Activated naive CD8-positive, alpha-beta T cell treated with anti-CD3 and anti-CD28 coated beads for 36 hours (primary cell): Measurements from ENCODE around the gene GFER. TPM values are rescaled to one million over a fixed set of nuclear protein-coding genes. Genes with fewer than 3 reads are reported as not detected.
"Not testable (repeated sequence)": the region's sequence is repeated elsewhere in the genome, so short reads cannot be mapped to it uniquely, and the experiment has no call there.

Experiments
- DNase-seq: peaks from one replicate; pipeline ENCODE4 v3.0.0; 2021
- H3K27ac Mint-ChIP-seq: one replicate; pipeline ENCODE4 v1.8.0; 2022; ENCODE audit warnings: mild to moderate bottlenecking, moderate library complexity, mixed read lengths
- H3K27me3 Mint-ChIP-seq: one replicate; pipeline ENCODE4 v1.8.0; 2022; ENCODE audit warnings: mild to moderate bottlenecking, mixed read lengths
- H3K36me3 Mint-ChIP-seq: one replicate; pipeline ENCODE4 v1.8.0; 2021; ENCODE audit warnings: mild to moderate bottlenecking, mixed read lengths
- H3K4me1 Mint-ChIP-seq: one replicate; pipeline ENCODE4 v1.8.0; 2021; ENCODE audit warnings: mixed read lengths
- H3K4me3 Mint-ChIP-seq: one replicate; pipeline ENCODE4 v1.8.0; 2022; ENCODE audit warnings: mild to moderate bottlenecking, moderate library complexity, mixed read lengths
- H3K9me3 Mint-ChIP-seq: one replicate; pipeline ENCODE4 v1.8.0; 2022; ENCODE audit warnings: mixed read lengths
- total RNA-seq, 2 experiments: library from RNA; stranded (reverse); gene quantifications; one replicate each; pipeline ENCODE4 v1.2.3, GENCODE V29; 2021

The GFER gene
- 10 to 100 TPM; 27.3 to 29.5 TPM for total RNA-seq

- Mint-ChIP-seq H3K4me3 (peak within 1 kb of the TSS; percentile 84), H3K27ac (peak within 1 kb of the TSS; percentile 12), H3K36me3 (peaks cover 12% of the 10 kb centered on the region), H3K27me3 (peaks cover 43% of the 10 kb centered on the region), H3K9me3 (no peaks in the 10 kb centered on the region), H3K4me1 (peaks cover 20% of the 10 kb centered on the region)
- peak; percentile 85 for DNase-seq
Measured at GRCh38 chr16:1983544-1984346, at the start of gene GFER. Gene GFER (plus strand): TSS chr16:1984193. CDS start chr16:1984219, 26 bp downstream.

GRCh38 chr16:1936945-1937479 lies 47.0 kb upstream of the GFER start:
- H3K4me1 Mint-ChIP-seq: peaks cover 4% of the 10 kb centered on the region
- H3K27me3 Mint-ChIP-seq: no peaks in the 10 kb centered on the region
- H3K27ac Mint-ChIP-seq: no peak overlapping the region
- H3K9me3 Mint-ChIP-seq: no peaks in the 10 kb centered on the region
- peaks cover 4% of the 10 kb centered on the region for H3K36me3 Mint-ChIP-seq
- no peak for DNase-seq
- no peak overlapping the region for H3K4me3 Mint-ChIP-seq

GRCh38 chr16:1938316-1938715 lies 45.7 kb upstream of the GFER start:
- Mint-ChIP-seq H3K4me3 (no peak overlapping the region), H3K4me1 (peaks cover 7% of the 10 kb centered on the region), H3K36me3 (peaks cover 4% of the 10 kb centered on the region), H3K27me3 (no peaks in the 10 kb centered on the region), H3K27ac (no peak overlapping the region), H3K9me3 (no peaks in the 10 kb centered on the region)
- no peak for DNase-seq

GRCh38 chr16:1938910-1939309 lies 45.1 kb upstream of the GFER start:
- peaks cover 4% of the 10 kb centered on the region for H3K36me3 Mint-ChIP-seq
- H3K27me3 Mint-ChIP-seq: no peaks in the 10 kb centered on the region
- H3K27ac Mint-ChIP-seq: no peak overlapping the region
- no peaks in the 10 kb centered on the region for H3K9me3 Mint-ChIP-seq
- no peak overlapping the region for H3K4me3 Mint-ChIP-seq
- no peak for DNase-seq
- H3K4me1 Mint-ChIP-seq: peaks cover 10% of the 10 kb centered on the region

- H3K9me3 Mint-ChIP-seq, H3K27me3 Mint-ChIP-seq, H3K36me3 Mint-ChIP-seq, DNase-seq, H3K27ac Mint-ChIP-seq, H3K4me3 Mint-ChIP-seq: not testable (repeated sequence)
- H3K4me1 Mint-ChIP-seq: peaks cover 17% of the 10 kb centered on the region
Measured at GRCh38 chr16:1939833-1940232, 44.2 kb upstream of the GFER start.

- Mint-ChIP-seq H3K4me1 (peaks cover 17% of the 10 kb centered on the region), H3K36me3 (peaks cover 4% of the 10 kb centered on the region), H3K9me3 (no peaks in the 10 kb centered on the region), H3K27me3 (no peaks in the 10 kb centered on the region), H3K27ac (no peak overlapping the region), H3K4me3 (no peak overlapping the region)
- DNase-seq: no peak
Measured at GRCh38 chr16:1940273-1941161, 43.5 kb upstream of the GFER start.

GRCh38 chr16:1941162-1942046 lies 42.6 kb upstream of the GFER start:
- Mint-ChIP-seq H3K27ac (no peak overlapping the region), H3K4me1 (peaks cover 17% of the 10 kb centered on the region), H3K9me3 (no peaks in the 10 kb centered on the region), H3K36me3 (peaks cover 4% of the 10 kb centered on the region), H3K27me3 (no peaks in the 10 kb centered on the region), H3K4me3 (peak overlapping the region; percentile 86)
- DNase-seq: no peak

GRCh38 chr16:1942047-1942809 lies 41.8 kb upstream of the GFER start:
- peaks cover 17% of the 10 kb centered on the region for H3K4me1 Mint-ChIP-seq
- H3K27ac Mint-ChIP-seq: no peak overlapping the region
- no peaks in the 10 kb centered on the region for H3K27me3 Mint-ChIP-seq
- peaks cover 4% of the 10 kb centered on the region for H3K36me3 Mint-ChIP-seq
- no peaks in the 10 kb centered on the region for H3K9me3 Mint-ChIP-seq
- peak overlapping the region; percentile 86 for H3K4me3 Mint-ChIP-seq
- no peak for DNase-seq

- peak; percentile 100 for DNase-seq
- Mint-ChIP-seq H3K4me3 (peak within 1 kb of the TSS; percentile 86), H3K36me3 (peaks cover 4% of the 10 kb centered on the region), H3K27me3 (no peaks in the 10 kb centered on the region), H3K27ac (peak within 1 kb of the TSS; percentile 85), H3K4me1 (peaks cover 17% of the 10 kb centered on the region), H3K9me3 (no peaks in the 10 kb centered on the region)
Measured at GRCh38 chr16:1942810-1943726, 40.9 kb upstream of the GFER start, which contains the start of gene MSRB1. Gene MSRB1 (minus strand): TSS chr16:1943199. CDS start chr16:1943156, 43 bp downstream.

- no peak for DNase-seq
- H3K4me3 Mint-ChIP-seq: peak overlapping the region; percentile 86
- no peaks in the 10 kb centered on the region for H3K36me3 Mint-ChIP-seq
- H3K27ac Mint-ChIP-seq: no peak overlapping the region
- no peaks in the 10 kb centered on the region for H3K9me3 Mint-ChIP-seq
- no peaks in the 10 kb centered on the region for H3K27me3 Mint-ChIP-seq
- peaks cover 17% of the 10 kb centered on the region for H3K4me1 Mint-ChIP-seq
Measured at GRCh38 chr16:1944612-1945199, 39.3 kb upstream of the GFER start.

GRCh38 chr16:1945559-1946391 lies 38.2 kb upstream of the GFER start:
- Mint-ChIP-seq H3K36me3 (no peaks in the 10 kb centered on the region), H3K27me3 (no peaks in the 10 kb centered on the region), H3K27ac (no peak overlapping the region), H3K4me1 (peaks cover 17% of the 10 kb centered on the region), H3K9me3 (no peaks in the 10 kb centered on the region), H3K4me3 (no peak overlapping the region)
- no peak for DNase-seq
